Posterior vena cava (tissue), 2 donors: ENCODE results near the gene MRPS15. TPM values are rescaled to one million over a fixed set of nuclear protein-coding genes. Genes with fewer than 3 reads are reported as not detected.
"Not testable (repeated sequence)": the region's sequence is repeated elsewhere in the genome, so short reads cannot be mapped to it uniquely, and the experiment has no call there.

Experiments used
- DNase-seq: peaks from one replicate; pipeline ENCODE4 v3.0.0-alpha.2; 2020; ENCODE audit warnings: low spot score
- intact Hi-C, 2 donors: fragments of 100-400 bp; cut with DNase I; formaldehyde crosslinking; loops; one replicate each; pipeline versions ENCODE4 v1.14.1 to v1.14.2; 2022 to 2023
- total RNA-seq, 2 donors: library from RNA; stranded (reverse); fragmentation: NEBNext Ultra II Directional; extraction: Animal tissue kit (Norgen Biotek cat#: 25700); gene quantifications; one replicate each; pipeline ENCODE4 v1.2.1, GENCODE V29; 2021
- donor health status: DM: yes; HTN: yes; CAD: no.
- donor health status: DM: yes; HTN: yes; CAD: no.

The MRPS15 gene
- total RNA-seq, 2 donors from 2014 or later: 46.4 to 48.3 TPM

DNA sequence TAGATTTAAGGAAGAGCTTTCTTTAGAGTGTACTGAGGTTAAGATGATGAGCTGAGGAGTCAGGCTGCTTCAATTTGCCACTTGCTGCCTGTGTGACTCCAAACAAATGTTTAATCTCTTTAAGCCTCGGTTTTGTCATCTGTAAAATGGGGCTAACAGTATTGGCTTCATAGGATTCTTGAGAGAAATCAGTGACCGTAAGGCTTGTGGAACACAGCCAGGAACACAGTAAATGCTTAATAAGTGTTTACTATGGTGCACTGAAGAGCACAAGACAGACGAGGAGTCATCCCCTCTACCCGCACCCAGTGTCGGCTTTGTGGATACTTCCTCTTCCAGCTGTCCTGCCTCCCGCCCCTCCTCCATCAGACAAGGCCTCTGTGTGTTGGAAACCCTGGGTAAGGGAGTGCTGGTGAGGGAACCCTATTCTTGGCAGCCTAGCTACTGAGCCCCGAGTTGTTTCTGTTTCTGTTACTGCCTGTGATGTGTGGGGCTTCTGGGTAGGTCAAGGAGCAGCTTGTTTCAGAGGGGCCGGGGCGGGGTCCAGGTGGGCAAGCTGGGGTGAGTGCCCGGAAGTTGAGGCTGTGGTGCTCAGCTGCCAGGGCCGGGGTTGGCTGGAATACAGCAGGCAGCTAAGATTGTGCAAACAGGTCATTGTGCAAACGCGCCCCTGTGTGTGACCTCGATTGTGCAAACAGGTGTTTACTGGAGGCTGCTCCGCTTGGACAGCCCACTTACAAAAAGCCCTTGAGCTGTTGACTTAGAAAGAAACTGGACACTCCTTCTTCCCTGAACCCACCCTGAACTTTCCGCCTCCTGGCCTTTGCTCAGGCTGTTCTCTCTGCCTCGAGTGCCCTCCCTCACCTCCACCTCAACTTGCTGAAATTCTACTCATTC lies 22.5 kb upstream of the MRPS15 start:
- intact Hi-C loops: no loop called here
- peak; percentile 87 for DNase-seq

DNA sequence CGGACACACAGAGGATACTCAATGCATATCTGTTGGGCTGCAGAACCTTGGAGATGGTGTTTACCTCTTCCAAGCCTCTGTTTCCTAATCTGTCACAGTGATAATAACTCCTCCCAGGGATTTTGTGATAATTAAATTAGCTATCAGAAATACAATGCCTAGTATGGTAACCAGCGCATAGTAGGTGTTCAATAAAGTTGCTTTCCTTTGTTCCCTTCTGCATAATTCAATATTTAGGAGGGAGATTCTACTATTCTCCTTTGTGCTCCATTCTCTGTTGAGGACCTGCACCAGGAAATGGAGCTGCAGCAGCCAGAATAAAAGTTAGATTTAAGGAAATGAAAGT lies 21.9 kb upstream of the MRPS15 start:
- intact Hi-C loops: no loop called here
- DNase-seq: no peak

DNA sequence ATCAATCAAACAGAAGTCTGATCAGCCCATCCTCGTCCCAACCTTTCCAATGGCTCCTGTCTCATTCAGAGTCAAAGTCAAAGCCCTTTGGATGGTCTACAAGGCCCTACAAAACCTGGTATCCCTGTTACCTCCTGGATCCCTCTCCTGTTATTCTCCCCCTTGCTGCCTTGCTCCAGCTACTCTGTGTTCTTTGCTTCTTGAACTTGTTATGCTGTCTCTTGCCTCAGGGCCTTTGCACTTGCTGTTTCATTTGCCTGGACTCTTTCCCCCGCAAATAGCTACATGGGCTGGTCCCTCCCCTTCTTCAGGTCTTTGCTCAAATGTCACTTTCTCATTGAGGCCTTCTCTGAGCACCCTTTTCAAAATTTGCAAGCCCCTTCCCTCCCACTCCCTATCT lies 19.9 kb upstream of the MRPS15 start:
- intact Hi-C loops: no loop called here

DNA sequence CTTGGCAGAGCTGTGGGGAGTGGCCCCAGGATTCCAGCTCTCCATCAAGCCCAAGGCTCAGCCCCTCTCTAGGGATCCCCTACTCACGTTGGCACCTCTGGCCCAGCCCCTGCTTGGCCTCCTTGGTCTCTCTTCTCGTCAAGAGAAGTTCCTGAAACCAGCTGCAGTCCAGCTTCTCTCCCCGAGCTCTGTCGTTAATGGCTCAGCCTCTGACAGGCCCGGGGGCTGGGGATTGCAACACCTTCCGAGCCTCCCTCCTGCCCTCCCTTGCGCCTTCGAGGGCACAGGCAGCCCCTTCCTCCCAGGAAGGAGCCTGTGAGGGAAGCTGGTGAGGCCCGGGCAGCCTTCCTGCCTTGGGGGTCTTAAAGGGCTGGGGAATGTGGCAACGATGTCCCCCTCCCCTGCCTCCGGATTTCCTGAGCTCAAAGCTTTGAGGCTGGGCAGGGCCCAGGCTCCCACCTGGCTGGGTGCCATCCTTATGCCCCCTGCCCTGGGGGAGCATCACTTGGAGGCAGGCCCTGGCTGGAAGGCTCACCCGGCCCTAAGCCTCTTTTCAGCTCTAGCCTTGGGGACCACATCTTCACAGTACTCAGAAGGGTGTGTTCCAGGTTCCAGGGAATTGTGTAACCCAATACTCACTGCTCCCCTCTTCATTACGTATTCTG lies 18.7 kb upstream of the MRPS15 start, which contains the start of gene CSF3R:
CSF3R (minus strand) TSS at position 190 of the 665 bp plus-strand sequence. CDS start 3,417 bp downstream, outside the sequence.
- DNase-seq: peak; percentile 86
- intact Hi-C loops: no loop called here

More for the DNA sequence above, 19.9 kb upstream of the MRPS15 start:
- DNase-seq: no peak

DNA sequence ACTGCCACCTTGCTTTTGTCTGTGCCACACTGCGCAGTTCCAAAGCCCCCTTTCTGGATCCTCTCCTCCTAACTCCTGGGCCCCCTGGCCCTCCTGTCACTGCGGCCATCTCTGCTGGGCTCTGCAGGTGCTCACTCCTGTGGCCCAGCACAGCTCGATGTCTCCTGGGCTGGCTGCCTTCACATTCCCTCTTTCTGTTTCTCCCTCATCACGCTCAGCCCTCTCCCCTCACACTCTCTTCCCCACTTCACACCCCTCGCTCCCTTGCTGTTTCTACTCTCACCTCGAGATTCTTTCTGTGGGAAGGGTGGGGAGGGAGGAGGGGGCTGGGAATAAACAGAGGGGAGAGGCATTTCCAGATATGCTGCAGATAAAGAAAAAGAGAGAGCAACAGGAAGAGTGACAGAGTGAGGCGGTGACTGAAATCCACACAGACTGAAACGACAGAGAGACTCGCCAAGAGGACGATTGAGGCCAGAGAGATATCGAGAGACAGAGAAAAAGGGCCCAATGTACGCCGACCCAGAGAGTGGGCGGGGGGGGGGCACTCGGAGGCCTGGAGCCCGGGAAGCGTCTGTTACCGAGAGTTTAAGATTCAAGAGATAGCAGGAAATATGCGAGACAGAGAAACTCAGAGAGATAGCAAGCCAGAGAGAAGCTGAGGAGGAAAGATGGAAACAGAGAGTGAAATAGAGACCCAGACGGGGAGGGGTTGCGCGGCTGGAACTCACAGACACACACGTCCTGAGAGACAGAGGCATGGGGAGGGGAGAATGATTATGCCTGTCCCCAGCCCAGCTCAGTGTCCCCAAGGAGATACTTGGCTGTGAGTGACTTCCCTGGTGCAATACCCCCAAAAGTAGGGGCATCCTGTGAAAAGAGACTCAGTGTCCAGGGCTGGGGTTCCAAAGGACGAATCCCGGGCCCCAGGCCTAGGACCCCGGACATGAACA lies 17.9 kb upstream of the MRPS15 start:
- DNase-seq: no peak
- intact Hi-C loops: no loop called here

DNA sequence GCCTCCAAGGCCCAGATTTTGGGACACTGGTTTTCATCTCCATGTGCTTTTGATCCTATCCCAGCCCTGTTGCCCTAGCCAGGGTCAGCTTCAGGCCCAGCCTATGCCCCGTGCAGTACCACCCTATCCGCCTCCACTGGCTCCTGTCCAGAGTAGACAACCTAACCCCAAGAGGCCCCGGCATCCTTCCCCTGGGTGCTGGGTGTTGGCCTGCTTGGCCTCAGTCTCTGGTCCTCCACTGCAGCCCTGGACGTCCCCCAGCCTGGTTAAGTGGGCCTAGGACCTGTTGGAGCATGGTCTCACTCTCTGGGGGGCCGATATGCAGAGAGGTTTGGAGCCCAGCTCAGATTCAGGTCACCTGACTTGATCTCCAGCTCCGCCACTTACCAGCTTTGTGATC lies 16.9 kb upstream of the MRPS15 start:
- DNase-seq: no peak
- intact Hi-C loops: no loop called here

DNA sequence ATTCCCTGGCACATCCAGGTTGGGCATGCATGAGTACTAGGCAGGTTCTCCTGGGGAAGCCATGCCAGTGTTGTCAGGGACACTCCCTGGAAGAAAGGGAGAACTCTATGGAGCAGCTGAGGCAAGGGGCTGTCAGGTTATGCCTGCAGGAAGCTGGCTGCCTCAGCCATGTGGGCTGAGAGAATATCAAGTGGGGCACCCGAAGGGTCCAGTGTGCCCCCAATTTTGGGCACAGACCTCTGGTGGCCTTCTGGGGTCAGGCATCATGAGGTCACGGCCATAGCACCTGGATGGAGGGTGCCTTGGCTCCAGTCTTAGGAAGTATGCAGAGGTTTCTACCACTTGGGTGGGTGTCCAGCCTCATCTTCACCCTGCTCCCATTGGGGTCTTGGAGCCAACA lies 16.0 kb upstream of the MRPS15 start:
- intact Hi-C loops: no loop called here
- no peak for DNase-seq

DNA sequence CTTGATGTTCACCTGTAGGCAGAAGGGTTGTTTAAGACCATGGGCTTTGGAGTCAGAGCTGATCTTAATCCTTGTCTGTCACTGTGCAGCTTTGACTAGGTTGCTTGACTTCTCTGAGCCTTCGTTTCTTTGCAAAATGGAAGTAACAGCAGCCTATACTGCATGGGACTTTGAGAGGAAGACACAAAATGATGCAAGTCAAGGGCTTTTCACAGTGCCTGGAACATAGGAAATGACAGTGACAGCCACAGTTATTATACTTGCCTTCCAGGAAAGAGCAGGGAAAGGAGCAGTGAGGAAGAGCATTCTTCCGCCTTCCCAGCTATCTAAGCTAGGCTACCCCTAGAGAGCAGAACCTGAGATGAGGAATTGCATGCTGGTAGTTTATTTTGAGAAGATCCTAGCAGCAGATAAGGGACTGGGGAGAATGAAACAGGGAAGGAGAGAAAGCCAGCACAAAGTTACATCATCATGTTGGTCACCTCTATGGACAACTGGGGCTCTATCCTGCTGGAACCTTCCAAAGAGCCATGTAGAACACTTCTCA lies 15.4 kb upstream of the MRPS15 start:
- DNase-seq: no peak
- intact Hi-C loops: no loop called here

DNA sequence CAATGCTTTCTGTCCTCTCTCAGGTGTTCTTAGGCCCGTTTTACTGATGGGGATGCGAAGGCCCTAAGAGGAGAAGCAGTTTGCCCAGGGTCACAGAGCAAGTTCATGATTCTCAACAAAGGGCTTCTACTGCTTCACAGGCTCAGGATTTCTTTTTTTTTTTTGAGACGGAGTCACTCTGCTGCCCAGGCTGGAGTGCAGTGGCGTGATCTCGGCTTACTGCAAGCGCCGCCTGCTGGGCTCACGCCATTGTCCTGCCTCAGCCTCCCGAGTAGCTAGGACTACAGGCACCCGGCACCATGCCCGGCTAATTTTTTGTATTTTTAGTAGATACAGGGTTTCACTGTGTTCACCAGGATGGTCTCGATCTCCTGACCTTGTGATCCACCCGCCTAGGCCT lies 13.4 kb upstream of the MRPS15 start:
- intact Hi-C loops: not testable (repeated sequence)

DNA sequence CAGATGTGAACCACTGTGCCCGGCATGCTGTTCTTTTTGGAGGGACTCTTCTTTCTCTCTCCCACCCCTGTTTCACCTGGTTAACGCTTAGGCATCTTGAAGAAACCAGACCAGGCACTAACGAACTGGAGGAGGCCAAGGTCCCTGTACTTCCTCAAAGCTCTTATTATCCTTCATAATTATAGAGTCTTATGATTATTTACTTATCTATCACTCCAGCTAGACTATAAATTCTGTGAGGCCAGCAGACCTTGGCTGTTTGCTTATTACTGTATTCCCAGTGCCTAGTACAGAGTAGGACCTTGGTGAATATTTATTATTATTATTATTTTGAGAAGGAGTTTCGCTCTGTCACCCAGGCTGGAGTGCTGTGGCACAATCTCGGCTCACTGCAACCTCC lies 12.8 kb upstream of the MRPS15 start:
- intact Hi-C loops: no loop called here
- DNase-seq: no peak

More for the DNA sequence above, 13.4 kb upstream of the MRPS15 start:
- not testable (repeated sequence) for DNase-seq

DNA sequence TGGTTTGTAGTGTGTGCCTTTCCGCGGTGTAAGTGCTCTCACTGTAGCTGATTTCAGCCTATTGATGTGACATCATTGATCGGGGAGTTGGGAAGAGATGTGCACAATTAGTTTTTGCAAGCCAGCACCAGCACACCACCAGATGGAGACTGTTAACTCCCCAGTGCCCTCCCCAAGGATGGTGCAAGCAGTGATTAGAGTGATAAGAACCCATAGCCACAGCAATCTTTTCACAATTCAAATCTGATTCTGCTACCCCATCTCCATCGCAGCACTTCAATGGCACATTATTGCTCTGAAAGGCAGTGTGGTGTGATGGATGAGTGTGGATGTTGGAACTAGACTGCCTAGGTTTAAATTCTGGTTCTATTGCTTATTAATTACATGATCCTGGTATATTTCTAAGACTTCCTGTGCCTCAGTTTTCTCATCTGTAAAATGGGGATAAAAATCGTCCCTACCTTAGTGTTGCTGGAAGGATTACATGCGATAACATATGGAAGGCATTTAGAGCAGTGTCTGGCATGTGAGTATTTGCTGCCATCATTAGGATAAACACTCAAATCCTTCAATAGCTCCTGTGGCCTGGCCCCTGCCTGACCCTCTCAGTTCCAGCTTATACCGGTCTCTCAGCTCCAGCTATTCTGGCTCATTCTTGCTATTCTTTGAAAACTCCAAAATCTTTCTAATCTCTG lies 11.9 kb upstream of the MRPS15 start:
- intact Hi-C loops: no loop called here
- DNase-seq: no peak

DNA sequence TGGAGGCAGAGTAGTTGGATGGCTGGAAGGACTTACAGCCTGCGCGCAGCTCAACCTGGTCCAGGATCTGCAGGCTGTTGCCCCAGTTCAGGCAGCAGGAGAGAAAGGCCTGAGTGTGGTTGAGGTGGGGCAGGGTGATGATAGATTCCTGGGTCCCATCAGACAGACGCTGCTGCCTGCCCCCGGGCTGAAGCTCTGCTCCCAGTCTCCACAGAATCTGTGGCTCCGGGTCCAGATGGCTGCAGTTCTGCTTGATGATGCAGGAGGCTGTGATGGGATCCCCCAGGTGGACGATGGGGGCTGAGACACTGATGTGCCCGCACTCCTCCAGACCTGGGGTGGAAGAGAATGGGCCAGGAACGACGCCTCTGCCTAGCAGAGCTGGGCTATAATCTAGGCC lies 11.2 kb upstream of the MRPS15 start:
- intact Hi-C loops: no loop called here
- no peak for DNase-seq

DNA sequence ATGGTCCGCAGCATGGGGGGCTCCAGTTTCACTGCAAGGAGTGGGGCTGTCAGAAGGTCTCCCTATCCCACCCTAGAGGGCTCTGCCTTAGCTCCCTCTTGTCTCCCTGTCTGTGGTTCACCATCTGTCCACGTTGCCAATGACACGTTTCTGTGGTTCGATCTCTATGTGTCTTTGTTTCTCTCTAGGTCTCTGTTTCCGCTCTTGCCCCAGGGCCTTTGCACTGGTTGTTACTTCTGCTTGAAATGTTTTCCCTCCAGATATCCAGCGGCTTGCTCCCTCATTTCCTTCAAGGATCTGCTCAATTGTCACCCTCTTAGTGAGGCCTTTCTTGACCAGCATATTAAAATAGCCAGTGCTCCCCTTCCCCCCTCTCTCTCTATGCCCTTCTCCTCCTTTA lies 8.5 kb upstream of the MRPS15 start:
- no peak for DNase-seq
- intact Hi-C loops: loop anchor here in 1 of 2 donors (5.0 kb wide), 1 partner anchor 1025 kb away; no protein-coding TSS in a partner anchor

DNA sequence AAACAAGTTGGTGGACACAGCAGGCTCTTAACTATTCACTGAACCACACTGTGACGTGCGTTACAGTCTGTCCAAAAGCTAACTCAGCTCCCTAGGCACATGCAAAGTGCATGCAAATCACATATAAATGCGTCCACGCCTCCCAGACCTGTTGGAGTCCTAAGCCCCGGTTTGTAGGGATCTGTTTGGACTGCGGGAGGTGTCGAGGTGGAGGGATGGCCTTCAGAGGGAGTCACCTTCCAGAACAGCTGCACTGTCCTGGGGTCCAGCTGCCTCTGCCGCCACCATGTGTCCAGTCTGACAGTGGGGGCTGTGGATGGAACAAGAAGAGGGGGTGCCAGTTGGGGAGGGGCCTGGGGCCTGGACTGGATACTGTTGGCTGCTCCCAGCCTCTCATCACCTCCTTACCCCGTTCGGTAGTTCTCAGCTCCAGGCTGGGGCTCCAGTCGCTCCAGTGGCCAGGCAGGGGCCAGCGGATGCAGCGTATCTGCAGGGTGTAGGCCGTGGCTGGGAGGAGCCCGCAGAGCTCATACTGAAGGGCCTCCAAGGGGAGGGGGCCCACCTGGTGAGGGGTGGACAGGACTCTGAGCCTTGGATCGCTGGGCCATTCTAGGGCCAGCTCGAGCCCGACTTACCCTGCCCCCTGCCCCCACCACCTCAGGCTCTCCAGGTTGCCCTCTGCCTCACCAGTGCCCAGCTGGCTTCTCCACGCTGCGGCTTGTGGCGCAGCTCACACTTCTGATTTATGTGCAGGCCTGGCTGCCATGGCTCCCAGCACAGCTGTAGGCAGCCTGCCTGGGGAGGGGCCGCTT lies 7.9 kb upstream of the MRPS15 start:
- intact Hi-C loops: loop anchor here in 1 of 2 donors (5.0 kb wide), 1 partner anchor 1025 kb away; no protein-coding TSS in a partner anchor
- DNase-seq: no peak

DNA sequence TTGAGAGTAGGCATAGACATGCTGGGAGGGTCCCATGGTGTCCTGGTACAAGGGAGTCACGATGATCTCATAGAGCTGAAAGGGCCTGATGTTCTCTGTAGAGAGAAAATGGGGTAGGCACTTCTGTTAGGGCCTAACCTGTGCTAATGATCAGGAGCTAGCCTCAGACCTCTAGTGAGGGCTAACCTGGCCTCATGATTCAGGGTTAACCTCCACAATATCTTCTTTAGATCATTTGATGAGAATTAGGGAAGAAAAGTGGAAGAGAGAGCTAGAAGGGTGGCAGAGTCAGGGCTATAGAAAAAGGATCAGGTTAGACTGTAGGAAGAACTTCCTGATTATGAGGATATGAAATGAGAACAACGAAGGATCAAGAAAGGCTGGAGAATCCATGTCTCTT lies 5.0 kb upstream of the MRPS15 start:
- no peak for DNase-seq
- intact Hi-C loops: no loop called here

DNA sequence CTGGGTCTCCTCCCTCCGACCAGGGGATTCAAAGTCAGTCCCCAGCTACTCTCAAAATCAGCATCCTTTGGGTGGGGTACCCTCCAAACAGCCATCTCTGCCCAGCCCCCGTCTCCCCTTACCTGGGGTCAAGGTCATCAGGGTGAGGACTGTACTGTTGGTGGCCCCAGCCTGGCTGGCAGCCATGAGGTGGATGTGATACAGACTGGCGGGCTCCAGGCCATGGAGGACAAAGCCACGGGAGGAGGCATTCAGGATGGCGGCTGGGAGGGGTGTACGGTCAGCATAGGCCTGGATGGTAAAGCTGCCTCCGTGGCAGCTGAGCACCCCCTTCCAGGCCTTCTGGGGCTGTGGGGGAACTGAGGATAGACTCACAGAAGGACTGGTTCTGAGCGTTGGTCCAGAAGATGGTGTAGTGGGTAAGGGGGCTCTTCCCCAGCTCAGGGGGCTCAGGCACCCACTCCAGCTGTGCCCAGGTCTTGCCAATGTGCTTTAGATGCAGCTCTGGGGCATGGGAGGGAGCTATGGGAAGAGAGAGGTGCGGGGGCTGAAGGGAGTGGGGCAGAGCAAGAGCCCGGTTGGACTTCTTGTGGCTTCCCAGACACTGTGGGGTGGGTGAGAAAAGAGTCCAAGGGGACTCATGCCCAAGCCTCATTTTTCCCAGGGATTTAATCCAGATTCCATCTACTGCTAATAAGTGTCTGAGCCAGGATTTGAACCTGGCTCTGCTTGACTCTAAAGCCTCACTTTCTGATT lies 3.7 kb upstream of the MRPS15 start:
- intact Hi-C loops: no loop called here
- no peak for DNase-seq

DNA sequence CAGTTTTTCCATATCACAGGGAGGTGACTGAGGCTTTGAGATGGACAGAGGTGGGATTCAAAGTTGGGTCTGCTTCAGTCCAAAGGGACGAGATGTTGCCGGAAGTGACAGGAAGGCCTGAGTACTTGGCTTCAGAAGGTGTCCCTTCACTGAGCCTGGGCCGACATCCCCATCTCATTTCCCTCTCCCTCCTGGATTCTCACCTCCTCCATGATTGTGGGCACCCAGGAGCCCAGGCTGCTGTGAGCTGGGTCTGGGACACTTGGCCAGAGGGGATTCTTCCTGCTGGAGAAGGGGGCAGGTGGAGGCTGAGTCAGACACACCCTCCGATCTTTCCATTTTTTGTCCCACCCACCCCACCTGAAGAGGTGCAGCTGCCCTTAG lies 2.8 kb upstream of the MRPS15 start:
- intact Hi-C loops: no loop called here

More for the DNA sequence above, 2.8 kb upstream of the MRPS15 start:
- DNase-seq: no peak
